HL-60 (cell line): ENCODE data around the gene DOCK1.

Experiments used
- CTCF ChIP-seq: IDR thresholded peaks from one replicate; pipeline ENCODE4 v1.5.1; 2011; ENCODE audit warnings: low read length, control low read depth, inconsistent platforms; ENCODE audit not compliant: insufficient read depth
- REST ChIP-seq: IDR thresholded peaks from 2 replicates; pipeline ENCODE4 v1.6.1; 2012; ENCODE audit warnings: low read depth; ENCODE audit not compliant: insufficient replicate concordance

GRCh38 chr10:126979311-126979710 is 74.1 kb downstream of the DOCK1 start:
- no peak for TF ChIP-seq CTCF
- TF ChIP-seq REST = no peak
